Hepatocyte (in vitro differentiated cells): ENCODE data around the gene HSFX3.
"Not testable (repeated sequence)": the region's sequence is repeated elsewhere in the genome, so short reads cannot be mapped to it uniquely, and the experiment has no call there.

Source experiments
- CTCF ChIP-seq: fragments of 200-600 bp; sonication (generic); IDR thresholded peaks from 2 replicates; pipeline ENCODE4 v1.5.1; 2016; ENCODE audit warnings: antibody characterized with exemption, mild to moderate bottlenecking; ENCODE audit not compliant: poor library complexity
- EZH2 ChIP-seq: fragments of 200-600 bp; sonication (generic); IDR thresholded peaks from 2 replicates; pipeline ENCODE4 v1.6.1; 2016; ENCODE audit warnings: antibody characterized with exemption, mild to moderate bottlenecking, borderline replicate concordance
- EZH2phosphoT487 ChIP-seq: fragments of 200-600 bp; sonication (generic); IDR thresholded peaks from one replicate; pipeline ENCODE4 v1.6.1; 2018; ENCODE audit warnings: antibody characterized with exemption, mild to moderate bottlenecking, low read depth, moderate library complexity; ENCODE audit not compliant: unreplicated experiment, severe bottlenecking

GRCh38 chrX:149520636-149521277 lies 29.0 kb downstream of the HSFX3 start:
- TF ChIP-seq EZH2, CTCF, EZH2phosphoT487: not testable (repeated sequence)
